ENCODE data around the gene PHEX.

Gene PHEX

DNA sequence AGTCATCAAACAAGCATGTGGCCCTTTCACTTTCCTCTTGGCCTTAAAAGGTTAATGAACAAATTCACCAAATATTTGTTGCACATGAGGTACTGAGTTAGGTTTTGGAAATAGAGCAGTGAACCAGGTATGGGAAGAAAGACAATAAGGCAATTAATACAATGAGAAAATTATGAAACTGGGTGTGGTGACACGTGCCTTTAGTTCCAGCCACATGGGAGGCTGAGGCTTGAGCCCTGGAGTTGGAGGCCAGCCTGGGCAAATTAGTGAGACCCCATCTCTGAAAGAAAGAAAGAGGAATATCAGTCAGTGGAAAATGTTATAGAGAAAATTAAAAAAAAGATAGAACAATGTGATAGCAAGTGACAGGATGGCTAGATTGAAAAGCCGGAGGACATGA, 8.1 kb downstream of the PHEX start:
- DNase-seq (ENCODE audit: low spot score) = no peak

DNA sequence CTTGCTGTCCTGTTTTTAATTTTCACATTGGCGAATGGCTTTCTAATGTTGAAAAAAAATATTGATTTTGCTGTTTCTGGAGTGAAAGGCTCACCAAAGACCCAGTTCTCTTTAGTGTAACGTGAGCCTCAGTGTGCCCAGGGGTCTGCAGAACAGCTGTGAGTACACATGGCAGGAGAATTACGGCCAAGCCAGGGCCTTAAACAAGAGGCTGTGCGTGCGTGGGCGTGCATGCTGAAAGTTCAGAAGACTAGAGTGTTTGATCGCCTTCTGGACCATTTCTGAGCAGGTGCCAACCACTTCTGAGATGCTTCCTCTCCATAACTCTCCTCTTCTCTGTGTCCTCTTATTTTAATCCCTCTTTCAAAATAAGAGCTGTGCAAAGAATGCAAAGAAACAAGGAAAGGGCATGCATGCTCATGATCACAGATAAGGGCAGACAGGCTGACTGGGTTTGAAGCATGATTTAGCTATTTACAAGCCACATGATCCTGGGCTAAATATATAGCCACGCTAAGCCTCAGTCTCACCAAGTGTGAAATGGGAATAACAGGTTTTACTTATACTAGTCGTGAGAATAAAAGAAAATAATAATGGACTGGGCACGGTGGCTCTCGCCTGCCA, 9.9 kb downstream of the PHEX start:
- DNase-seq (ENCODE audit: low spot score) = no peak

DNA sequence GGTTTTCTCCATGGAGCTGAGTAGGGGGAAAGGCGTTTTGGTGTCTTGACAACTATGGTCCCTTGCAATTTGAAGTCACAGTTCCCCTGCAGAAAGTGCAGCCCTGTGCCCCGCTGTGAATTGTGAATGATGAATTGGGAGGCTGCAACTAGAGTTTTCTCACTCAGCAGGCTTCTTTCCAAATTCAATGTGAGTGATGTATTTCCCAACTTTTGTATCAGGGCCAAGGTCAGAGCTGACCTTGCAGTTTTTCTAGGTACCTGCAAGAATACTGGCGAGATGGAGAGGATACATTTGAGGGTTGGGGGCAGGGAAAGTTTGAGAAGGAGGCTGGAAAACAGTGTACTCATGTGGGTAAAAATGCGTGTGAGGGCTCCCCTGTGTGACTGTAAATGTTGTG, 11.7 kb downstream of the PHEX start:
- DNase-seq (ENCODE audit: low spot score) = no peak

DNA sequence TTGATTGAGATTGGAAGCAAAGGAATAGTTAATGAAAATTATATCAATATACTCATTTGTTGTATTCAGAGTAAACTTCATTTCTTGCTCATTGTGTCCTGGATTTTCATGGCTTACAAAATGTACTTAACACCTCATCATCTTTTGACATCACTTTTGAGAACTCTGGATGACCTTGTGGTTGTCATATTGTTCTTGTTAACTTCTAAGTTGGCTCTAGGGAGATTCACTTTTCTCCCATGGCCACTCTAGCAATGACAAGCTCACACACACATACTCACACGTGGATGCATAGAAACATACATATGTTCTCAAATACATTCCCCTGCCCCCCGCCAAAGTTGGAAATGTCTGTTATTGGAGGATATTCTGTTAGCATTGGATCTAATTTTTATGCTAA, 15.3 kb downstream of the PHEX start:
- DNase-seq (ENCODE audit: low spot score) = no peak

DNA sequence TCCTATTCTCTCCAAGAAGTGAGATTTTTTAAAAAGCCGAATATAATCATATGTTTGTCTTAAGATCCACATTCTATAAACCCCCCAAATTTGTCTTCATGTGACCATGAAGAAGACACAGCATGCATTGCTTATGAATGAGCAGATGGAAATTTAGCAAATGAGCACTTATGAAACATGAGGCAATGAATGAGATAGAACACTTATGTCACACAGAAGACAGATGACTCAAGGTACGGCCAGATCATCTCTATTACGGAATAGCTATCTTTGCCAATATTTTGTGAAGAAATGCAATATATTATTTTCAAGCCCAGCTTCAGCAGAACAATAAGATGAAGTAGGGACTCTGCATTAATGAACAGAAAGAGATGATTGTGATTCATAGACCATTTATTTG, 21.4 kb downstream of the PHEX start:
- DNase-seq (ENCODE audit: low spot score) = no peak

DNA sequence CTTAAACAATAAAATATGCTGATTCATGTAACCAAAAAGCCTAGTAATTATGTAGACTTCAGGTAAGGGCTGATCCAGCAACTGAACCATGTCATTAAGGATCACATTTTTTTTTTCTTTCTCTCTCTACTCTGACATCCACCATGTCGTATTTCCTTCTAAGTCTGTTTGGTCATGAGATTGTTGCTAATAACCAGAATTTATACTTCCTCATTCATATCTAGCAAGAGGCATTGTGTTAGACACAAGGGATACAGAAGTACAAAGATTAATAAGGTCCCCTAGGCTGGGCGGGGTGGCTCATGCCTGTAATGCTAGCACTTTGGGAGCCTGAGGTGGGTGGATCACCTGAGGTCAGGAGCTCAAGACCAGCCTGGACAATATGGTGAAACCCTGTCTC, 24.1 kb downstream of the PHEX start:
- no peak for DNase-seq (ENCODE audit: low spot score)

DNA sequence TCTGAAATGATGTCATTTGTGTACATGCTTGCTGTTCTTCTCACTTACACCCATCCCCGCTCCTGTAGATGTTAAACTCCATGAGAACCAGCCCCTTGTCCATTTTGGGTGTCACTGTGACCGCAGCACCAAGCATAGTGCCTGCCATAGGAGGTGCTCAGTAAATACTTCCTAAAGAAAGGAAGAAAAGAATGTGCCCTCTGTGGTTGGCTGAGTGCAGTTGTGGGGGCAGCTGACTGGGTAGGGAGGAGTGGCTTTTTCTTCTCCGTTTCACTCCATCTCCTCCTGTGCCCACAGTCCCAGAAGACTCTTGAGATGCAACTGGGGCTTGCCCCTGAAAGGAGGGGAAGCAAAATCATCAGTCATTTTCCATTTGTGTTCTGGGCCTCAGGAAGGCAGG, 25.5 kb downstream of the PHEX start:
- no peak for DNase-seq (ENCODE audit: low spot score)

DNA sequence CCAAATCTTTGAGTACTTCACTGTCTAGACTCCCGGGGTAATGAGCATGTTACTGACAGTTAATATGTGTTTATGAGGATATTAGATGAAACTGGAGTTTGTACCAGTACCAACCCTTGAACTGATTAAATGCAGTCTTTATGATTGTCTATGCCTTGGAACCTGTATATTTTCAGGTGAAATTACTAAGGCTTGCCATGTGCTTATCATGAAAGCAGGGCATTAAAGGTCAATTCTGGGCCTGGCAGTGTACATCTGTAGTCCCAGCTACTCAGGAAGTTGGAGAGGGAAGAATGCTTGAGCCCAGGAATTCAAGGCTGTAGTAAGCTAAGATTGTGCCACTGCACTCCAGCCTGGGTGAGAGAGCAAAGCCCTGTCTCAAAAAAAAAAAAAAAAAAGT, 27.6 kb downstream of the PHEX start:
- DNase-seq (ENCODE audit: low spot score) = no peak

DNA sequence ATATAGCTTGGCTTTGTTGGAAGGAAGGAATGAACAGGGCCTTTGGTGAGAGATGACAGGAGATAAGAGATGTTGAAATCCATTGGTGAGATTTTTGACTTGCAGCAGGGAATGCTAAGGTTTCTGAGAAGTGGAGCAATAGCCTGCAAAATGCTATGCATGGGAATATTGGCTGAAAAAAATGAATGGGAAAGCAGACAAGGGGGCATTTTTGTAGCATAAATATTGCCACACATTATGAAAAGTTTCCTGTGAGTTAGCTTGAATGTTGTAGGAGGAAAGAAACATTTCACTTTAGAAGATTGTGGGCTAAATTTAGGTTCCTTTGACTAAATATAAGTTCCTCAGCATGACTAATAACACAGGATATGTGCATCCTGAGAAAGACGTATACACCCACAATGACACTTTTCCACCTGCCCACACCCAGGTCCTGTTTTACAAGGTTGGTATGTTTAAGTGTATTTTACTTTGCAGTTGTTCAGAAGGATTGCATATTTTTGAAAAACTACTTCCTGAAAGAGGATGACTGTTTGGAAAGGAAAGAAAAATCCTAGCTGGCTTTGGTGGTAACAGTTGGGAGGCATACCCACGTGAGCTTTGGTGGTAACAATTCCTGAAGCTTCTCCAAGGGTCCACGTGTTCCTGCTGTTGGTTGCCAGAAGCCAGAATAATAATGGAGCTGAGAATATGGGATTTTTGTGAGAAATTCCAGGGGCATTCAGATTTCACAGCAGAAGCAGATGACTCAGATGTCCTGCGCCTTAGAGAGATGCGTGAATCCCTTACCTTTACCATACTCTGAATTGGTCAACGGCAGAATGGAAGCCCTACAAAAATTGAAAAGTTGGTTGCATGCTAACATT, 28.5 kb downstream of the PHEX start:
- DNase-seq (ENCODE audit: low spot score) = no peak

DNA sequence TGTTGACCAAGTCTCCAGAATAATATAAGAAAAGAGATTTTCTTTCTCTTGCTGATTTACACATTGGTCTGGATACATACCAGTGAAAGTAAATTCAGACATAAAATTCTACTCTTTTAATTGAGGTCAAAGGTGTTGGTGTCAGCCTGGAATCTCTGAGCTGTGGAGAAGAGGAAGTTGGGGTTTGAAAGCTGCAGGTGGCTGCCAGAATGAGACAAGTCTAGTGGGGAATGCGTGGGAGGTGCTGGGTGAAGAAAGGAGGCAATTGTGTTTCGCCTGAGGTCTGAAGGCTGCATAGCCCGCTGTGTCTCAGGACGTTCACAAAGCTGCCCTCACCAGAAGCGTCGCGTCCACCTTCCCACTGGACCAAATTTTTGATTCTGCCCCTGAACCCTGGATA, 31.2 kb downstream of the PHEX start:
- no peak for DNase-seq (ENCODE audit: low spot score)

DNA sequence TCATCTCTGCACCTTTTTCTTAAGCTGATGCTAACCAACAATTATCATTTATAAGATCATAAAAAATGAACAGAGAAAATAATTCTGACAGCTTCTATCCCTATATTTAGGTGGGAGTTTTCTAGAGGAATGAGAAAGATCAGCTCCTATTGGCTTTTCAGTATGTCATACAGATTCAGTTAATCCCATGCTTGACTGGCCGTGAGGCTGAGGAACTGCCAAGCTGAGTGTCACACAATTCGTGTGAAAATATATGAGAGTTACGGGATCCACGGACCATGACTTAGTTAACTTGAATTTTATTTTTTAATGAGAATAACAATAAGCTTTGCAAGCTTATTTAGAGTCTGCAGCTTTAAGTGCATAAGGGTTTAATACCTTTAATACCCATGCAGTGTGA, 37.5 kb downstream of the PHEX start:
- no peak for DNase-seq (ENCODE audit: low spot score)

DNA sequence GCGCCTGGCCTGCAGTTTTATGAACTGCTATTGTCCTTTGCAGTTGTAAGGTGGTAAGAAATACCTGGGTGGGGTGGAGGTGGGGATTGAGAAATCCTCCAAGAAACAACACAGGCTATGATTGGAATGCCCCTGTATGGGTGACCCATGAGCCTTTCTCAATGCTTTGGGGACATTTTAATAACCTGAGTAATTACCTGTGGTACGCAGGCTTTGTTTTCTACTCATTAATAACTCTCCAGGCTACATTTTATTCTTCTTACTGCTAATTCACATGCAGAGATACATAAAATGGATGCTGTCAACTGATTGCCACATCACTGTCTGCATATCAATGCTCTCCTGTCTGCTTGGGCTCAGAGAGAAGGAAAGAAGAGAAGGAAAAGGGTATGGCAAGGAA, 41.8 kb downstream of the PHEX start:
- DNase-seq (ENCODE audit: low spot score) = no peak

DNA sequence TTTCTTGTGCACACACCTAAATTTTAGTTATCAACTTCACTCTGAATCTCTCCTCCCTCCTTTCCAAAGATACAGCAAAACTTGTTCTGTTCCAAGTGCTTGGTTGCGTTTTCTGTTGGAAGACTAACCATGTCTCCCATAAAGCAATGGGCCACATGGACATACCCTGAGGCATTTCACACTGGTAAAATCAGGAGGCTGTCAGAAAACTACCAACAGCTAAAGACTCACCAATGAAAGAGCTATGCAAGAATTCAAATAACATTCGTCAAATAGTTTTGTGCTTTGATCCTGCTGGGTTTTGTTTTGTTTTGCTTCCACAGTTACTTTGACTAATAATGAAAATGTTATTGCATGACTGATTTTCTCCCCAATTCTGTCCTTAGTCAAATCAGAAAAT, 46.0 kb downstream of the PHEX start:
- DNase-seq (ENCODE audit: low spot score) = no peak

DNA sequence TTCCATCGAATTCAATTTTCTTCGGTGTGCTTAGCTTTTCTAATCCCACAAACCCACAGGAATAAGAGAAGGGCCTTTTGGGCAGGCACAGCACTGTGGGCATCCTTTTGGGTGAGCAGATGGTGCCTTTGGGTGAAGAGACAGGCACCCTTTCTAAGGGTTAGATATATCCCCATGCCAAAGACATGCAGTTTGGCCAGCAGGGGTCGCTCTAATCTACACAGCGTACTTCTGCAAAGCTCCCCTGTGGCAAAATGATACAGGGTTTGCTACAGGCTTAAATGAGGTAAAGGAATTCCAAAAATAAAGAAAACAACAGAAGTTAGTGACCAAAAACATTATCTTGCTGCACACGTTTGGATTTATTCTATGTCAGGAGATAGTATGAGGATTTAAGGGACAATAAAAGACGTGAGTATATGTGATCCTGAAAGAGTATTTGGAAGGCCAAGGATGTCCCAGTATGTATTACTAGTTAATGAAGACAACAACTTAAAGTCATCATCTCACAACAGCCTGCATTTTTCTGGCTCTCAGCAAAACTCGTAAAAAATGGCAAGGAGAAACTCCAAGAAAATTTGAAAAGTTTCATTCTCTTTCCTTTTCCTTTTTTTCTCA, 49.5 kb downstream of the PHEX start:
- DNase-seq (ENCODE audit: low spot score) = no peak

DNA sequence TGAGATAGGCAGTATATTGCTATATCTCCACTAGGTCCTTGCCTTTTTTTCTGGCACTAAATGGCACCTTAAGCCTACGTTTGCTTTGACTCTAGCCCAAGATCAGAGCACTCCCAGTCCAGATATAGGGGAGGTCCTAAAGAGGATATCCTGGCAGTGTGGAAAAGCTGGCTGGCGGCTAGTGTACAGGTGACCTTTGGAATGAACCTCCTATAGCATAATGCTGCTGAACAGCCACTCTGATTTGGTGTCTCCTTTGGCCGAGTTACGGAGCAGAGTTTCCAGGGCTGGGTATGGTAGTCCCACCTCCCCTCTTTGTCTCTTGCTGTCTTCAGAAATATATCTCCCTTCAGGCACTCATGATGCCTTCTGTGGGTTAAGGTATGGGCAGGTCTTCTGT, 53.9 kb downstream of the PHEX start:
- DNase-seq (ENCODE audit: low spot score) = no peak

DNA sequence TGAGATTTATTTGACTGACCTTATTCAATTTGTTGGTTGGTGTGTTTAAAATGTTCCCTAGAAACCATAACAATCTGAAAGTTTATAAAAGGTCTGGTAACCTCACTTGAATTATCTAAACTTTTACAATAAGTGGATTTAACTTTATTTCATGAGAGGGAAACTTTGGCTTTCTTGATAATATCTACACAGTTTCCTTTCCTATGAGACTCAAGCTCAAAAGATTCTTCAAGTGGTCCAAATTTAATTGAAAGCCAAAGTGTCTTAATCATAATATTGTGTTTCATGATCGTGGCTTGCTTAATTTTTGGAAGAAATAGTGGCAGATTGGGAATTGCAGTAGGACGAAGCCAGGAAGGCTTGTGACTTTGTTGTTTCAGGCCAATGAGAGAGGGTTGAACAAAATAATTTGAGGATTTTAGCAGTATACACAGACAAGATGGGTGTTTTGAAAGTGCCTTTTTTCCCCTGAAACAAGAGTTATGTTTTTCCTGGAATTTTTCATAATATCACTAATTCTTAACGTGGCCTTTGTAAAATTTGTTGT, 55.0 kb downstream of the PHEX start:
- DNase-seq (ENCODE audit: low spot score) = no peak

DNA sequence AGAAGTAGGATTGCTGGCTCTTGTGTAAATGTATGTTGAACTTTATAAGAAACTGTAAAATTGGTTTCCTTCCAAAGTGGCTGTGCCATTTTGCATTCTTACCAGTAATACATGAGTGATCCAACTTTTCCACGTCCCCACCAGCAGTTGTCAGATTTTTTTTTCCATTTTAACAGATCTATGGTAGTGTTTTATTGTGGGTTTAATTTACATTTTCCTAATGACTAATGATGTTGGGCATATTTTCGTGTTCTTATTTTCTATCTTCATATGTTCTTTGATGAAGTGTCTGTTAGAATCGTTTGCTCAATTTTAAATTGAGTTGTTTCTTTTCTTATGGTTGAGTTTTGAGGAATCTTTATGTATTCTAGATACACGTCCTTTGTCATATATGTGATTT, 56.2 kb downstream of the PHEX start:
- DNase-seq (ENCODE audit: low spot score) = no peak

DNA sequence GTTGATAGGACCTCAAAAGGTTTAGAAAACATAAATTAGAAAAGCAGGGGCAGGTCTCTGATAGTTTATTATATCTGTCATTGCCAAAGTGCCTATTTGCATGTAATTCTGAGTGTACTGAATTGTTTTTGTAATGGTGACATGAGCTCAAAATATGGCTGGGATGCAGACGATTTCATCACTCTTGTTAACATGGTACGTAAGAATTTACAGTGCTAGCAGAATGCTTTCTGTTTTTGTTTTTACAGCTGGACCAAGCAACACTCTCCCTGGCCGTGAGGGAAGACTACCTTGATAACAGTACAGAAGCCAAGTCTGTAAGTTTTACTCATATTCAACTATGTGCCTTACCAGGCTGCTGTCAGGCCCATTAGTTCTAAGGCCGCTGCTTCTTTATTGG, 58.1 kb downstream of the PHEX start:
- no peak for DNase-seq (ENCODE audit: low spot score)

DNA sequence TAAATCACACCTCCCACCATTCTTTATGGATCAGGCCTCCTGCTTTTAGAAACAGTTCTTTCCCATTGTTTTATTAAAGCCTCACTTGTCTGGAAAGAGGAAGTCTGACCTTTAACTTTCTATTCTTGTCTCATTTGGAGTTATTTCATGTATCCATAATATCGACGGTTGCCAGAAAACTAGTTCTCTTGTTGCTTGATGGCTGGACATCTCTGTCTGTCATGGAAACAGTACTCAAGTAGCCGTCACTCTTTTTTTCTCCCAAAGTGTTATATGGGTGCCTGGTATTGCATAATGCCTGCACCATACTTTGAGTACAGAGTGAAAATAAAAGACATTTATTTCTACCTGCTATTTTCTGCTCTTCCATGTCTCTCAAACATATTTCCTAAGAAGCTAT, 61.4 kb downstream of the PHEX start:
- no peak for DNase-seq (ENCODE audit: low spot score)

DNA sequence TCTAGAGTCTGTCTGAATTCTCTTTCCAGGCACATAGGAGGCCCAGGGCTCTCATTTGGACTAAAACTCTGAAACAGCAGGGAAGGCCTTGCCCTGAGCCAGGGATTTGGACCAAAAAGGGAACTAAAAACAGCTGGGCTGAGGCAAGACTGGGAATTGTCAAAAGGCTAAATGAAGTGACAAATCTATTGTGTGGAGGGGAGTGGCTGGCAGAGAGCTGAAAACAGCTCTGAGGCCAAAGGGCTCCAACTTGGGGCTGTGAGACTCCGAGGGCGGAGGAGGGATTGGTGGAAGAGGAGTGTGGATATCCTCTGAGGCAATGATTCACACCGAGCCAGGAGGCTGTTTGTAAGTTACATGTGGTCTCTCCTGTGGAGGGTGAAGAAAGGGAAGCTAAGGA, 63.2 kb downstream of the PHEX start:
- DNase-seq (ENCODE audit: low spot score) = no peak

DNA sequence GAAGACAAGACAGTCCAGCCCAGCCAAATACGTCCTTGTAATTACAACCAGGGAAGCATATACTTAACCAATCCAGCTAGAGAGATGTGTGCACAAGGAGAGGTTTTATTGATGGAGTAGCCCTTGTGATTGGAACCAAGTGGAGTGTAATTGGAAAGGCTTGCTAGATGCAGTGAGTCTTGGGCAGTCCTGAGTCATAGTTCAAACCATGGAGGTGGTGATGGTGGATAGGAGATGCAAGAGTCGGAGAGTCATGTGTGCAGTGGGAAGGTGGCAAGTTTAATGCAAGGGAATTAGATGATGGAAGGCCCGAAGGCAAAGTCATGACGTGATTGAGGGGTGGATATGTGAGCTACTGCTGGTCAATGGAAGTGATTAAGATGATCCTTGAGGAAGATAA, 63.7 kb downstream of the PHEX start:
- DNase-seq (ENCODE audit: low spot score) = no peak

DNA sequence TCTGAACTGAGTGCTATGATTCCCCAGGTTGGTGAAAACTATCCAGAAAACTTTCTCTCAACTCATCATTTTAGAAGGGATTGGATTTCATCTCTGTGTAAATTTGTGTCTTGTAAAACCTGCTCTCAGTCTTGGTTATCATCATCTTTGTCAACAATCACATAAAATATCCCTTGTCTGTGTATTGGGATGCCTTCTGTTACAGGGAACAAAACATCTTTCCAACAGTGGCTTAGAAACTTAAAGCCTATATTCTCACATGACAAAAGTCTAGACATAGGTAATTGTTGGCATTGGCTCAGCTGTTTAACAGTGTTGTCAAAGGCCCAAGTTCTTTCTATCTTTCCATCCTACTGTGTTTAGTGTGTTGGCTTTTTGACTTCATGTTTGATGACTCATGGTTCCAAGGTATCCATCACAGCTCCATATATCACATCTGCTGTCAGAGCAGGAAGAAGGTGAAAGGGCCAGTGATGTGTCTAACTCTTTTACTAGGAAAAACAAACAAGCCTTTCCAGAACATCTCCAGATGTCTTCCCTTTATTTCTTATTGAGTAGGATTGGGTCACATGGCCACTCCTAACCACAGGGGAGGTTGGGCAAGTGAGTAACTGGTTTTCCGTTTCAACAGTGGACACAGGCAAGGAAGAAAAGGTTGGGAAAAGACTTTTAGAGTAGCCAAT, 65.0 kb downstream of the PHEX start:
- DNase-seq (ENCODE audit: low spot score) = no peak

DNA sequence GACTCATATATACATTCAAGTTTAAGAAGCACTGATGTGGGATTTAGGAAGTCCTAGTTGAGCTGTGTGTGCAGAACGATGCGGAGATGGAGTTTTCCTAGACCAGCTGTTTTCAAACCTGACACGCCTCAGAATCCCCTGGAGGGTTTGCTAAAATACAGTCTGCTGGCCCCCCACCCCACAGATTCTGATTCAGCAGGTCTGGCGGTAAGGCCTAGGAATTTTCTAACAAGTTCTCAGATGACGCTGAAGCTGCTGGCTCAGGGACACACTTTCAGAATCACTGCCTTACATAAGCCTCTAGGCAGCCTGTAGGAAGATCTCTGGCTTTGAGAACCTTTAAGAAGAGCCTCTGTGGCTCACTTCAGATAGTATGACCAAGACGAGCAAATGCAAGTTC, 73.1 kb downstream of the PHEX start:
- no peak for DNase-seq (ENCODE audit: low spot score)

Data from Ammon's horn (tissue), 1 donor.